H9 (cell line): ENCODE data around the gene TMOD3. TPM values are rescaled to one million over a fixed set of nuclear protein-coding genes. Genes with fewer than 3 reads are reported as not detected.
A peak's percentile ranks its signal among the peaks of the same experiment; 100 is the strongest.

Experiments used
- DNase-seq: peaks from one replicate; pipeline ENCODE4 v3.0.0-alpha.2; 2017
- H2AFZ ChIP-seq: one replicate; pipeline ENCODE4 v1.6.1; 2013; ENCODE audit warnings: mild to moderate bottlenecking, low read length, control low read depth, moderate library complexity
- H2AK5ac ChIP-seq: 2 replicates; pipeline ENCODE4 v1.6.1; 2013; ENCODE audit warnings: low read length, control low read depth, mixed read lengths; ENCODE audit not compliant: insufficient read length
- H2BK120ac ChIP-seq: one replicate; pipeline ENCODE4 v1.6.1; 2013; ENCODE audit warnings: low read depth, mild to moderate bottlenecking, low read length, control low read depth, inconsistent platforms; ENCODE audit not compliant: poor library complexity, severe bottlenecking
- H2BK12ac ChIP-seq: 2 replicates; pipeline ENCODE4 v1.6.1; 2013; ENCODE audit warnings: low read length, control low read depth, mixed read lengths, low read depth; ENCODE audit not compliant: insufficient read length
- H2BK15ac ChIP-seq: 2 replicates; pipeline ENCODE4 v1.6.1; 2013; ENCODE audit warnings: low read depth, low read length, control low read depth
- H2BK20ac ChIP-seq: one replicate; pipeline ENCODE4 v1.6.1; 2013; ENCODE audit warnings: low read depth, mild to moderate bottlenecking, low read length, control low read depth, inconsistent platforms; ENCODE audit not compliant: poor library complexity, severe bottlenecking
- H2BK5ac ChIP-seq: 2 replicates; pipeline ENCODE4 v1.6.1; 2013; ENCODE audit warnings: low read length, control low read depth, mixed read lengths; ENCODE audit not compliant: insufficient read length
- H3K14ac ChIP-seq: 2 replicates; pipeline ENCODE4 v1.6.1; 2013; ENCODE audit warnings: low read length, control low read depth; ENCODE audit not compliant: insufficient read depth
- H3K18ac ChIP-seq: 2 replicates; pipeline ENCODE4 v1.6.1; 2013; ENCODE audit warnings: low read depth, mild to moderate bottlenecking, mixed read lengths, low read length, control low read depth; ENCODE audit not compliant: insufficient read length
- H3K23ac ChIP-seq: 2 replicates; pipeline ENCODE4 v1.6.1; 2013; ENCODE audit warnings: low read length, control low read depth, mixed read lengths, low read depth; ENCODE audit not compliant: insufficient read length
- H3K23me2 ChIP-seq: 2 replicates; pipeline ENCODE4 v1.6.1; 2013; ENCODE audit warnings: low read depth, mild to moderate bottlenecking, mixed read lengths, low read length, control low read depth; ENCODE audit not compliant: insufficient read length, poor library complexity, severe bottlenecking
- H3K27ac ChIP-seq: 2 replicates; pipeline ENCODE4 v1.5.1; 2013; ENCODE audit warnings: low read length, control low read depth, mixed read lengths, low read depth; ENCODE audit not compliant: insufficient read length
- H3K27me3 ChIP-seq: 2 replicates; pipeline ENCODE4 v1.6.1; 2013; ENCODE audit warnings: low read length, control low read depth, inconsistent platforms; ENCODE audit not compliant: insufficient read depth
- H3K4ac ChIP-seq: 2 replicates; pipeline ENCODE4 v1.6.1; 2013; ENCODE audit warnings: low read depth, mild to moderate bottlenecking, control low read depth, inconsistent platforms, low read length, moderate library complexity
- H3K4me1 ChIP-seq: 2 replicates; pipeline ENCODE4 v1.6.1; 2013; ENCODE audit warnings: low read length, control low read depth, inconsistent platforms; ENCODE audit not compliant: insufficient read depth
- H3K4me2 ChIP-seq: 2 replicates; pipeline ENCODE4 v1.6.1; 2013; ENCODE audit warnings: low read length, control low read depth, mixed read lengths; ENCODE audit not compliant: insufficient read length, insufficient read depth
- H3K56ac ChIP-seq: 2 replicates; pipeline ENCODE4 v1.6.1; 2013; ENCODE audit warnings: low read depth, mild to moderate bottlenecking, mixed read lengths, low read length, control low read depth; ENCODE audit not compliant: insufficient read length
- H3K79me1 ChIP-seq: 2 replicates; pipeline ENCODE4 v1.6.1; 2013; ENCODE audit warnings: low read depth, mild to moderate bottlenecking, moderate library complexity, low read length, control low read depth, inconsistent platforms; ENCODE audit not compliant: insufficient read depth, poor library complexity, severe bottlenecking
- H3K79me2 ChIP-seq: 2 replicates; pipeline ENCODE4 v1.6.1; 2013; ENCODE audit warnings: low read length, control low read depth, inconsistent platforms; ENCODE audit not compliant: insufficient read depth
- H3K9ac ChIP-seq: 2 replicates; pipeline ENCODE4 v1.6.1; 2013; ENCODE audit warnings: low read length, control low read depth, mixed read lengths; ENCODE audit not compliant: insufficient read length; ENCODE audit errors: extremely low read depth
- H3K9me3 ChIP-seq: one replicate; pipeline ENCODE4 v1.6.1; 2013; ENCODE audit warnings: low read depth, low read length, inconsistent platforms; ENCODE audit not compliant: control insufficient read depth
- H3T11ph ChIP-seq: one replicate; pipeline ENCODE4 v1.6.1; 2013; ENCODE audit warnings: mild to moderate bottlenecking, low read length, control low read depth, inconsistent platforms
- H4K20me1 ChIP-seq: one replicate; pipeline ENCODE4 v1.6.1; 2013; ENCODE audit not compliant: control insufficient read depth, insufficient read length, insufficient read depth
- H4K5ac ChIP-seq: 2 replicates; pipeline ENCODE4 v1.6.1; 2013; ENCODE audit warnings: low read depth, mild to moderate bottlenecking, mixed read lengths, low read length, control low read depth; ENCODE audit not compliant: insufficient read length
- H4K8ac ChIP-seq: replicated peaks from 2 replicates; pipeline ENCODE4 v1.6.1; 2013; ENCODE audit warnings: low read length, control low read depth, mixed read lengths, low read depth; ENCODE audit not compliant: insufficient read length
- H4K91ac ChIP-seq: 2 replicates; pipeline ENCODE4 v1.6.1; 2013; ENCODE audit warnings: low read depth, mild to moderate bottlenecking, moderate library complexity, mixed read lengths, low read length, control low read depth; ENCODE audit not compliant: insufficient read length
- H3K27ac Mint-ChIP-seq, 3 experiments: 2 replicates in 2 of 3; 3 replicates in 1 of 3; pipeline ENCODE4 v1.8.0; 2020 to 2021; ENCODE audit warnings: mixed read lengths in 3 of 3, mild to moderate bottlenecking in 1 of 3, moderate library complexity in 1 of 3
- H3K27me3 Mint-ChIP-seq: 2 replicates; pipeline ENCODE4 v1.8.0; 2021; ENCODE audit warnings: low read depth, mild to moderate bottlenecking, moderate library complexity, mixed read lengths
- H3K36me3 Mint-ChIP-seq, 3 experiments: 2 replicates in 2 of 3; 3 replicates in 1 of 3; pipeline ENCODE4 v1.8.0; 2020 to 2021; ENCODE audit warnings: low read depth in 3 of 3, mixed read lengths in 3 of 3; ENCODE audit not compliant: insufficient read depth in 1 of 3
- H3K4me1 Mint-ChIP-seq, 2 experiments: 2 replicates each; pipeline ENCODE4 v1.8.0; 2020; ENCODE audit warnings: mixed read lengths in 2 of 2
- H3K4me3 Mint-ChIP-seq, 2 experiments: 2 replicates in 1 of 2; 3 replicates in 1 of 2; pipeline ENCODE4 v1.8.0; 2020 to 2021; ENCODE audit warnings: mild to moderate bottlenecking in 2 of 2, mixed read lengths in 2 of 2, moderate library complexity in 1 of 2
- H3K9me3 Mint-ChIP-seq, 2 experiments: 2 replicates in 1 of 2; 3 replicates in 1 of 2; pipeline ENCODE4 v1.8.0; 2020; ENCODE audit warnings: mild to moderate bottlenecking in 2 of 2, mixed read lengths in 2 of 2, moderate library complexity in 1 of 2
- CTCF ChIP-seq: fragments of 200-600 bp; sonication (generic); conservative IDR thresholded peaks from 3 replicates; pipeline ENCODE4 v1.8.0; 2021; ENCODE audit warnings: antibody characterized with exemption, mild to moderate bottlenecking
- WGBS: extraction: QIAGEN DNeasy Blood & Tissue Kit; methylation state at CpG from one replicate; pipeline ENCODE4 v1.1.7; 2013; ENCODE audit warnings: missing lambda C conversion rate, low lambda C conversion rate, mixed read lengths; ENCODE audit not compliant: insufficient read length; ENCODE audit errors: extremely low coverage; 5-methylcytosine and 5-hydroxymethylcytosine counted together
- total RNA-seq: library from RNA; stranded (reverse); gene quantifications from 2 replicates; pipeline ENCODE4 v1.2.1, GENCODE V29; 2021

TMOD3 gene
- total RNA-seq, 1 experiment from 2014 or later: 24.7 TPM

- Histone ChIP-seq H3K4me2 (no peak overlapping the region), H3K18ac (no peak overlapping the region), H3K4ac (no peak overlapping the region), H2AK5ac (no peak overlapping the region), H2BK15ac (no peak overlapping the region), H4K8ac (no peak overlapping the region), H3K79me2 (peaks cover under 1% of the 10 kb centered on the region; the same call in 1 of the 2 replicates), H3K27me3 (no peaks in the 10 kb centered on the region), H3K79me1 (peaks cover 6% of the 10 kb centered on the region), H4K91ac (no peak overlapping the region), H3K56ac (no peak overlapping the region), H3K4me1 (peaks cover 12% of the 10 kb centered on the region; the same call in 1 of the 2 replicates), H3T11ph (no peak overlapping the region), H3K23me2 (no peaks in the 10 kb centered on the region), H3K14ac (no peak overlapping the region), H2AFZ (no peak overlapping the region), H2BK5ac (no peak overlapping the region), H2BK12ac (no peak overlapping the region), H2BK20ac (no peak overlapping the region), H3K27ac (no peak overlapping the region), H4K20me1 (no peaks in the 10 kb centered on the region), H3K9me3 (no peaks in the 10 kb centered on the region), H3K9ac (no peak overlapping the region), H3K23ac (no peak overlapping the region), H4K5ac (no peak overlapping the region), H2BK120ac (no peak overlapping the region)
- H3K27ac Mint-ChIP-seq: peak overlapping the region in 2 of 3 experiments; percentile 3 to 27; a peak in 2 of 7 replicates
- no CpG with 5 or more reads among the region's 4 CpGs for WGBS
- H3K4me3 Mint-ChIP-seq: no peak overlapping the region
- no peaks in the 10 kb centered on the region for H3K27me3 Mint-ChIP-seq
- H3K4me1 Mint-ChIP-seq: peaks cover 37 to 43% of the 10 kb centered on the region in 2 experiments
- no peaks in the 10 kb centered on the region for H3K36me3 Mint-ChIP-seq
- no peak for DNase-seq
- H3K9me3 Mint-ChIP-seq: no peaks in the 10 kb centered on the region
- TF ChIP-seq CTCF: no peak
Measured at GRCh38 chr15:51837792-51838251, 8.4 kb downstream of the TMOD3 start.
